NCI-H69 (cell line): Measurements from ENCODE around the gene ERICH6B.

Source experiments
- DNase-seq: peaks from one replicate; lab custom pipeline; 2025; lab: John Stamatoyannopoulos, UW

Gene ERICH6B

DNA sequence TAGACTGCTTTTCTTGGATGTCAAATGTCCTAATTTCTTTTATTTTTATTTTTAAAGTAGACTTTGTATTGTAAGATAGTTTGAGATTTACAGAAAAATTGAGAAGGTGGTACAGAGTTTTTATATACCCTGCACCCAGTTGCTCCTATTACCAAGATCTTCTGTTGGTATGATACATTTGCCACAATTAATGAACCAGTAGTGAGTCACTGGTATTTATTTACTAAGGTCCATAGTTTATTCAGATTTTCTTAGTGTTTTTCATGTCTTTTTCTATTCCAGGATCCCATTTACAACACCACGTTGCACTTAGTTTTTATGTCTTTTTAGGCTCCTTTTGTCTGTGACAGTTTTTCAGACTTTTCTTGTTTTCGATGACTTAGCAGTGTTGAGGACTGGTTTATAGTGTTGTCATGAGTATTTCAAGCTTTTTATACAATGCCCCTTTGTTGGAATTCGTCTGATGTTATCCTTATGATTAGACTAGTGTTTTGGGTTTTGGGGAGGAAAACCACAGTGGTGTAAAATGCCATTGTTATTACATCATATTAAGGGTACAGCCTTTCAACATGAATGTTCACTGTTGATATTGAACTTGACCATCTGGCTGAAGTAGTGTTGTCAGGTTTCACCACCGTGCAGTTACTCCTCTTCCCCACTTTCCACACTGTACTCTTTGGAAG is 114.9 kb downstream of the ERICH6B start:
- DNase-seq: no peak

DNA sequence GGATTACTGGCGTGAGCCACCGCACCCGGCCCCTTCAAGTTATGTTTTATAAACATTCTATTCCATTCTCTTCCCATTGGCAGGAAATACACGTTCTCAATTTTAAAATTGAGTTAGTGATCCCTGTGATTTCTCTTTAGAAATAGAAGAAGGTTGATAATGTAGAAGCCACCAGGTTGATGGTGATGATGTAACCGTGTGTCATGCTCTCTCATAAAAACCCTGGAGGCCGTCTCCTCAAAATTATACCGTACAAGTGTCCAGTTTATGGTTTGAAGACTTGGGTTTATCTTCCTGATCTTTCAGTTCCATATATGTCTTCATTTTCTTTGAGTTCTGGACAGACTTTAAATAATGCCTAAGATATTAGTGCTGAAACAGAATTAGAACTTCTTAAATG is 118.6 kb downstream of the ERICH6B start:
- DNase-seq: no peak

- no peak for DNase-seq
Observed at GRCh38 chr13:45492538-45492937, 123.0 kb downstream of the ERICH6B start.
